ENCODE data around the gene ELL.

ELL gene

GRCh38 chr19:18490728-18491127 is 31.1 kb downstream of the ELL start:
- in situ Hi-C loops (cut with MboI; ENCODE audit: low sequenced_read_pairs) = no loop called here

GRCh38 chr19:18489627-18490184 is 32.2 kb downstream of the ELL start:
- in situ Hi-C loops (cut with MboI; ENCODE audit: low sequenced_read_pairs) = no loop called here

DNA sequence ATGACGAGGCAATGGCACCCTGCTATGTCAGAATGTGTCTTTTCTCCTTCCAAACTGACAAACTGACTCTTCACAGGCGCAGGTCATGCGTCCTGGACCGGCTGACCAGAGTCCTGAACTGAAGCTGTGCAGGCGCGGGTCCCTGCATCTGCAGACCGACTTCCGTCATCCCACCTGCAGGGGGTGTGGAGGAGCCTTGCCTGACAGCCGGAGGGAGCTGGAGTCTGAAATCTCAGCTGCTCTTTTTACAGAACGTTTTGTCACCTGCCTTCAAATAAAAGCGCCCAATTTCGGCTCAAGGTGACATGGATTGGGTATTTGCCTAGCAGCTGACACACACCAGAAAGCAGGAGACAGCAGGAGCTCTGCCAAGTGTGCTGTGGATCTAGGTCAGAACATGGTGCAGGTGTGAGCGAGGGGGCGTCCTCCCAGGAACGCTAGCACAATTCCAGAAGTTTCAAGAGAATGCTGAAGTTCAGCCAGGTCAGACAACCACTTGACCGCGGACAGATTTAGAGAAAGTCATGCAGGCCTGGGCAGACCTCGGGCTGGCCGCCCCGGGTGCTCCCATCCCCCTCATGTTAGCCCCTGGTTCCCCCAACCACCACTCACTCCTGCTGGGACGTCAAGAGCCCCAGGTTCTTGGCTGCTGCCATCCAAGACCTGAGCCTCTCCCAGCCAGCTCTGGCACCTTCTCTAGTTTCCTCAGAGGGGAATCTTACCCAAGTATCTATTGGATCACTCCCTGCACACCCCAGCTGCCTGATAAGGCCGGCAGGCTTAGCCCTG is 32.8 kb downstream of the ELL start:
- in situ Hi-C loops (cut with MboI; ENCODE audit: low sequenced_read_pairs) = no loop called here

DNA sequence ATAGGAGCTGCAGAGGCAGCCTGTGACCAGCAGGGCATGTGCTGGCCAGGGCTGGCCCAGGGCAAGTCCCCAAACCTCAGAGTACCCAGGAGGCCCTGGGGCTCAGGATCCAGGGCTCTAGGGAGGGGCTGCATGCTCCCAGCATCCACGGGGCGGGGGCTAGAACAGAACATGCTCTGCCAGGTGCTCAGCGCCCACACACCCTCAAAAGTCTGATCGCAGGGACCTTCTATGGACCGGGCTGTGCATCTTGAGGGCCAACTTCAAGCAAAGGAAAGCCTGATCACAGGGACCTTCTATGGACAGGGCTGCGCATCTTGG is 33.5 kb downstream of the ELL start:
- in situ Hi-C loops (cut with MboI; ENCODE audit: low sequenced_read_pairs) = no loop called here

DNA sequence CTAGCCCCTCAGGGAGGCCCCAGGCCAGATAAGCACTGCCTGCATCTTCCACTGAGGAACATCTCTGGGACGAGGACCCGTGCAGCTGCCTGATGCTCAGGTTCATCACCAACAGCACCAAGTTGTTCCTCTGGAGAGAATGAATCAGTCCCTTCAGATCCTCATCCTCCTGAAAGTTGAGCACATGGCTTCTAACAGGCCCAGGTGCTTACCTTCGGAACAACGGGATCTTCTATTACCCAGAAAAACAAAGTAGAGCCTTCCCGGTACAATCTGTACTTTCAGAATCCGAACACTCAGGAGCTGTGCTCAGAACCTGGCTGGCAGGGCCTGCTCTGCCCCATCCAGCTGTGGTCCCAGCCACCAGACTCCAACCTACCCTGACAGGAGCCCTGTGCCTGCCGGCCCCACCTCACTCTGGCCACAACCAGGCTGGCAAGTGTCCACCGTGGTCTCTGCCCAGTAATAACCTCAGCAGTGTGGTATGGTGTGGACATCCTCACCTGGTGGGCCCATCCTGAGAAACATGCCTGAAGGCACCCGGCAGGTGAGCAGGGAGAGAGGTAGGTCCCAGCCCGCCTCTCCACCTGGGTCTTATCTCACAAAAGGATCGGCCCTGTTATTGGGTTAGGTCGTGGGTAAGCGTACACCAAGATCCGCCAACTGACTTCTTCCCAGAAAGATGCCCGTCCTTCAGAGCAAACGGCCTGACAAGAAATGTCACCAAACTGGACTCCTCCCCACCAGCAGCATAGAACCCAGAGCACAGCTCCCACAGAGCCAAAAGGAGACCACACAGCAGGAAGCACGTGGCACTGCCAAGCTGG is 34.1 kb downstream of the ELL start:
- in situ Hi-C loops (cut with MboI; ENCODE audit: low sequenced_read_pairs) = no loop called here

DNA sequence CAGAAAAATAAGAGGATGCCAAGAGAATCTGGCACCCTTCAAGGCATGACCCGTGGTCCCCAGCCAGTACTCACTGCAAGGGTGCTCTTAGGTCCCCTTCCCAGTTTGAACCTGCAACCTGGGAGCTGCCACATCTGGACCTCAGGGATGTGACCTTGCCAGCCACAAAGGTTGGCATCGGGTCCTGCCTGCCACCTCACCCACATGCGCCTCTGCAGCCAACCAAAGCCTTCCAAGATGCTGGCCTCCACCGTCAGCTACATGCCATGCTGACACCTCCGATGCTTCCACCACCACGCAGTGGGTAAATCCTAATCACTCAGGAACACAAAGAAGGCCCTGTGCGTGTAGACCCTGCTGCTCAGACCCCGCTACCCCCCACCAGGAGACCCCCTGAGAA is 35.1 kb downstream of the ELL start:
- in situ Hi-C loops (cut with MboI; ENCODE audit: low sequenced_read_pairs) = no loop called here

- in situ Hi-C loops (cut with MboI; ENCODE audit: low sequenced_read_pairs) = no loop called here
Observed at GRCh38 chr19:18484992-18485391, 36.9 kb downstream of the ELL start.

- in situ Hi-C loops (cut with MboI; ENCODE audit: low sequenced_read_pairs) = no loop called here
Observed at GRCh38 chr19:18483119-18483890, 38.6 kb downstream of the ELL start.

- in situ Hi-C loops (cut with MboI; ENCODE audit: low sequenced_read_pairs) = no loop called here
Observed at GRCh38 chr19:18481505-18482222, 40.2 kb downstream of the ELL start.

DNA sequence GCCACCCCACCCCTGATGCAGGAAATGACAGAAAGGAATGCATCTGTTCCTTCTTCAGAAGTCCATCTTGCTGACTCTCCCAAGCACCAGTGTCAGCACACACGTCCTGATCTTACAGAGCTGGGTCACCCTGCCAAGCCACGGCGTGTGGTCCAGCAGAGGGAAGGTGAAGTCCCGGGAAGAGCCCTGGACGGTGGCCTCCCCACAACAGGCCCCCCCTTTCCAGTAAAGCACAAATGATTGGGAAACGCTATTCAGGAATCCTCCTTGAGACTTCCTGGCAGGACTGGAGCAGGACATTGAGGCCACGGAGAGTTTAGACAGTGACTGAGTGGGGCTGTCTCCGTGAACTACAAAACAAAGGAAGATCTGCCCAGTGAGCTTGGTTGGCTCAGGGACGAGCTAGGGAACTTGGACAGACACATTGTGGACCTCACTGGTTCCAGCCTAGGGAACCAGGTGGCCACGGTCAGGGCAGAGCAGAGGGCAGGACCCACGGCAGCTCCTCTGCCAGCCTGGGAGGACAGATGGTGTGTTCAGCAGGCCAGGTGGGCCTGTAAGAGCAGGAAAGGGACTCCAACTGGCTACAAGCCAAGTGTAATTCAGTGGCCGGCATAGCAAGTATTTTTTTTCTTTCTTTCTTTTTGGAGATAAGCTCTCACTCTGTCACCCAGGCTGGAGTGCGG is 41.7 kb downstream of the ELL start:
- in situ Hi-C loops (cut with MboI; ENCODE audit: low sequenced_read_pairs) = no loop called here

DNA sequence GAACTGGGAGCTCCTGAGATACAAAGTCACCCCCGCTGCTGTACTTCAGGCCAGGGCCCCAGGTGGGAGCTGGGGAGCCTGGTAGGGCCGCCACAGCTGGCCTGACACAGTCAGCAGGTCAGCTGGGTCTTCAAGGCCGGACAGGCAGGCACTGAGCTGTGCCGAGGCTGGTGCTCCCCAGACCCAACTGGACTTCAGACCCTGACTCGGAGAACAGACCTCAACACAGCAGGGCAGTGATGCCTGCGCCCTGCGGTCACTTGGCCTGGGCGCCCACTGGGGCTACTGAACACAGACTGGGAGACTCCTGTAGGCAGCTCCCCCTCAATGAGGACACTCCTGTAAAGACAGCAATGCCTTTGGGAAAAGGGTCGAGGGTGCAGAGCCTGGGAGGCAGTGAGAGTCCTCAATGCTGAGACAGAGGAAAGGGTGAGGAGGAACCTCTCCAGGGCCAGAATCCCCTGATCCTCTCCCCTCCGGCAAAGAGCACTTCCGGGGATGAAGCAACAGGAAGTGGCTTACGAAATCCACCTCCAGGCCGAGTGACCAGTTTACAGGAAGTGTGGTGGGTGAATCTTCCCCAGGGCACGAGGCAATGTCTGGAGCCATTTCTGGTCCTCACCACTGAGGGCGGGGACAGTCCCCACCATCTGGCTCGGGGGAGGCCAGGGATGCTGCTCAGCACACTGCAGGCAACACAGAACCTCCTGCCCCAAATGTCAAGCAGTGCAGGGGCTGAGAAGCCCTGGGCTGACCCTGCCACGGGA is 43.1 kb downstream of the ELL start:
- in situ Hi-C loops (cut with MboI; ENCODE audit: low sequenced_read_pairs) = no loop called here

DNA sequence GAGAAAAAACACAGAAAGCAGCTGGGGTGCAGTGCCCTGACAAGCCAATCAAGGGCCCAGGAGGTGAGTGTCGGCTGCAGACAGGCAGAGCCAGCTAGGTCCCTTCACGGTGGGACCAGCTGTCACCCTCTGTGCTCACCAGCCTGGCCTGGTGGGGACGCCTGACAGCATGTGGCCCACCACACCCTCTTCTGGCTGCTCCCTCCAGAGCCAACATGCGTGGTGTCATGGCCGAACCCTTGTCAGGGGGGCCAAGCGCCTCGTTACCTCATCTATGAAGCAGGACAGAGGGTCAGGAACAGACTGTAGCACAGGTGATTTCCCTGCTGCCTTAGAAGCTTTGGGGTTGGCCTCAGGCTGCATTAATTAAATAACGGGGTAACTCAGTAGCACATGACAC is 43.9 kb downstream of the ELL start:
- in situ Hi-C loops (cut with MboI; ENCODE audit: low sequenced_read_pairs) = no loop called here

GRCh38 chr19:18477042-18477779 is 44.7 kb downstream of the ELL start:
- in situ Hi-C loops (cut with MboI; ENCODE audit: low sequenced_read_pairs) = no loop called here

DNA sequence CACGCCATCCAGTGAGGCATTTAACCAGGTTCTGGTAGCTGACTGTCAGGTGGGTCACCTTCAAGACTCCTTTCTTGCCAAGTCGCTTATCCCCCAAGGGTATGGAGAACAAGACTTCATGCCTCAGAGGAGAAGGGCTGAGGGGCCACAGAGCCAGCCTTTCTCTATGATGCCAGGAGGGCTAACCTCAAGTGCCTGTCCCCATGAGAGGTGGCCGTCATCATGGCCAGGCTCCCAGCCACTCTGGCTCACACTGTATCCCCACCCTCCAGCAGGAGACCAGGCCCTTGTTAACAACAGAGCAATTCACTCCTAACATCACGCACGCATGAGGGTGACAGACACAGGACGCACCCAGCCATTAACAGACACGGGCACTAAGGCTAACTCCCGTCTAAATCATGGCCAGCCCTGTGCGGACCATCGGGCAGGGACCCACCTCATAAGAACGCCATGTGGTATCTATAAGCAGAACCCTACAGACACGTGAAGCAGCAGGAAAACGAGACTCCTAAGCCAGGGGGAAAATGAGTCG is 45.3 kb downstream of the ELL start:
- in situ Hi-C loops (cut with MboI; ENCODE audit: low sequenced_read_pairs) = no loop called here

DNA sequence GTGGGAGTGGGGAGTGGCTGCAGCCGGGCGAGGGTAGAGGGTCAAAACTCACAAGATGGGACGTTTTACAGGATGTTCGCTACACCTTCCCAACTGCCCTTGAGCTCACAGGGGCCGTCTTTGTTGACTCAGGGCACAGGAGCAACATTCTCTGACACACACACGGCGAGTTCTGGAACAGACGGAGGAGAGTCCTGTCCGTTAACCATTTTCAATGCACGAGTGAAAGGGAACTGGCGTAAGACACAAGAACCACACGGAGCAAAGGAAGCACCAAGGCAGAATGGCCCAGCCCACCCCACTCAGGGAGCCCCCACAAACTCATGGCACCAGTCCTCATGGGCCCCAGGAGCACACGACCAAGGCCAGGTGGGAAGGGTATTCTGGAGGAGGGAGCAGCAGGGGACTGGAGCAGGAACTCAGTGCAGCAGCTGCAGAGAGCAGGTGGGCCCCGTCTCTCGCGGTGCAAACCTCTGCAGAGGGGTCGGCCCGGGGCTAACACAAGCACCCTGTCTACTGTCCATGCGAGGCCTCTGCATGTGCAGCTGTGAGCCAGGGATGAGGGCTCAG is 46.0 kb downstream of the ELL start:
- in situ Hi-C loops (cut with MboI; ENCODE audit: low sequenced_read_pairs) = no loop called here

GRCh38 chr19:18475004-18475453 is 46.8 kb downstream of the ELL start:
- in situ Hi-C loops (cut with MboI; ENCODE audit: low sequenced_read_pairs) = no loop called here

DNA sequence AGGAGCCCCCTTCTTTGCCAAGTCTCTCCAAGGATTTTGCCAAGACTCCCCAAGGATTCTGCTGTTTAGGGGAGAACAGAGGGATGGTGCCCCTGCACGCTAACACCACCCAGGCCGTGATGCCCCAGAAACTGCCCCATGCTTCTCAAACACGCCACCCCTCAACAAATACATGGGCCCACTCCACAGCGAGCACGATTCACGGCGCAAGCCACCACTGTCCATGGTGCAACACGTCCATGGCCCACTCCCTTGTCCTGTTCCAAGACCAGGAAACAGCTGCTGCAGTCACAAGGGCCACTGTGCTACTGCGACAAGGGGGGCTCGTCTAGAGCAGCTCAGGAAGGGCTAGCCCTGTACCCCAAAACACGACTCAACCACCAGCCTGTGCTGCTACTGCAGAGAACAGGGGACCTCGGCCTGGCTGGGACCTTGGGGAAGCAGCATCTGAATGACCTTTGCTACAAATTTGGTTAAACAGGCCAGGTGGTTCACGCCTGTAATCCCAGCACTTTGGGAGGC is 47.4 kb downstream of the ELL start:
- in situ Hi-C loops (cut with MboI; ENCODE audit: low sequenced_read_pairs) = no loop called here

DNA sequence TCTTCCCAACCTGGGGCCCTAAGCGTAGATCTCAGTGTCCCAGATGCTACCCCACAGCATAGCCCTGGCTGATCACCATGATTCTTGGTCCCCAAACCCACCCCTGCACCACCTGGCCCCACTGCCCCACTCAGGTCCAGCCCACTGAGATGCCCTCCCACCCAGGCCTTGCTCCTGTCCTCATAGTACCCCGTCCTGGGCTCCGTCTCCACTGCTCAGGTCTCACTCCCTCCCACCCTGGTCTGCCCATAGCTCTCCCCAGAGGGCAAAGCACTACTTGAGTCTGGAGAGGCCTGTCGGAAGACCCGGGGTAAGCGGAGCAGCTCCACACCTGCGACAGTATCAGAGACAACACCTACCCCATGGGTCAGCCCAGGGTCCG is 48.2 kb downstream of the ELL start:
- in situ Hi-C loops (cut with MboI; ENCODE audit: low sequenced_read_pairs) = no loop called here
